NCI-H2196 treated with DMSO at 0.1 percent for 48 hours (cell line): ENCODE results near the gene POLR1D.

Source experiments
- DNase-seq: peaks from one replicate; lab custom pipeline; 2025; ENCODE audit not compliant: unreplicated experiment; lab: John Stamatoyannopoulos, UW

The POLR1D gene

GRCh38 chr13:27621366-27622101 lies at the start of gene POLR1D:
Gene POLR1D (plus strand): TSS chr13:27621892. CDS start chr13:27621984, 92 bp downstream.
- DNase-seq: peak; percentile 16

GRCh38 chr13:27572234-27572901 lies 49.3 kb upstream of the POLR1D start:
- no peak for DNase-seq

DNA sequence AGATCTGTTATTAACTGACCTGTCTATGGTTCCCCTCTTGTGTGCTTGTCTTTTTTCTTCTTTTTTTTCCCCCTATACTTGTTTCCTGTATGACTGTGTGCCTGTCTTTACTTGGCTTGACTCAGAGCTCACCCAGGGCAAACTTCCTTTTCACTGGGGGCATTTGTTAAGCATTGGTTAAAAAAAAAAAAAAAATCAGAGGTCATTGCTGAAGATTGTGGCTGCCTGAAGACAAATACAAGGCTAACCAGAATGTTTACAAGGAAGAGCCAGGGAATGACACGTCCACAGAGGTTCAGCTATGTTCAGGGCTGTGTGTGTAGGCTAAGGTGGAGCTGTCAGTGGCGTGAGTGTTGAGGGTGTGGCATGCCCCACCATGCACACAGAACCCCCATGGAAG lies 48.4 kb upstream of the POLR1D start:
- no peak for DNase-seq

DNA sequence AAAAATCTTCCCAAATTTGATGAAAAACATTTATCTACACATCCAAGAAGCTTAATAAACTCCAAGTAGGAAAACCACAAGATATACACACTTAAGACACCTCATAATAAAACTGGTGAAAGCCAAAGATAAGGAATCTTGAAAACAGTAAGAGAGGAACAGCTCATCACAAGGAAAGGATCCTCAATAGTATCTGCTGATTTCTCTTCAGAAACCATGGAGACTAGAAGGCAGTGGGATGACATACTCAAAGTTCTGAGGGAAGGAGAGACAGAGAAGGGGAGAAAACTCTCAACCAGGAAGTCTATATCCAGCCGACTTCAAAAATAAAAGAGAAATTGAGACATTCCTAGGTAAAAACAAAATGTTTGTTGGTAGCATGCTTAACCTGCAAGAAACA lies 47.0 kb upstream of the POLR1D start:
- DNase-seq: no peak

DNA sequence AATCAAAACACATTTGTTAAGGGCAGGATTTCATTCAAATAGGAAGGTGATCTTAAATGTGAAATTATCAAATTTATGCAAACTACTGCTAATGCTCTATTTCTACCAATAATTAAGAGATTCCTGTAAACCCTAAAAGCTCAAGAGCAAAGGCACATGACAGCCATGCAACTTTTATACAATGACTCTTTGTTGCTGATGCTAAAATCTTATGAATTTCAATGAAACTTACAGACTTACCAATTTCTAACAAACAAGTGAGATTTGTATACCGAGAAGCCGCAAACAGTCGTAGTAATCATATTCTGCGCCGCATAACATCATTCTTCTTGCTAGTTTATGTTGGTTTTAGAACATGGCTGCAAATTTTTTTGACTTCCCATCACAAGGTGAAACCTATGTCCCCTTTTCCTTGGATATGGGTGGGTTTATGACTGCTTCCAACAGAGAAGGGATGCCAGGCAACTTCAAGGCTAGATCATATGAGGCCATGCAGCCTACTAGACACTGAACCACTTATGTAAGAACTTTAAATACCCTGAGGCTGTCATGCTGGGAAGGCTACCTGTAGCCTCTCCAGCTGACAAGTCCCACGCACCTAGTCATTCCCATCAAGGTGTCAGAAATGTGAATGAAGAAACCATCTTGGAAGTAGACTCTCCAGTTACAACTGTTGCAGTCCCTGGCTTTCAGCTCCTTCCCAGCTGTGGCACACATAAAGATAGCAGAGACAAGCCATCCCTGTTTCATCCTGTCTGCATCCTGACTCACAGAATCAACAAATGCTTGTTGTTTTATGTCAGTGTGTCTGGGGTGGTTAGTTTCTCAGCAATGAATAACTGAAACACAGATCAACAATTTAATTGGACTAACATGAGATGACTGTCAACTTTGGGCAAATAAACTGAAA lies 43.3 kb upstream of the POLR1D start:
- DNase-seq: no peak

GRCh38 chr13:27583645-27584044 lies 38.0 kb upstream of the POLR1D start:
- no peak for DNase-seq

- no peak for DNase-seq
Measured at GRCh38 chr13:27587095-27587746, 34.5 kb upstream of the POLR1D start.

DNA sequence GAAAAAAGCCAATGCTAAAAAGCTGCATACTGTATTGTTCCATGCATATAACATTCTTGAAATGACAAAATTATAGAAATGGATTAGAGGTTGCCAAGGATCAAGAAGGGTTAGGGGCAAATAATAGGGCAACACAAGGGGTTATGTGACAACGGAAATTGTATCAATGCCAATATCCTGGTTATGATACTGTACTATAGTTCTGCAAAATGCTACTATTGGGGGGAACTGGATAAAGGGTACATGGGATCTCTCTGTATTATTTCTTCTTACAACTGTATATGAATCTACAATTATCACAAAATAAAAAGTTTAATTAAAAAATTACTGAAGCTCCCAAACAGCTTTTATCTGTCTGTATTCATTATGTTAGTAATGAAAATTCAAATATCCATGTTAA lies 33.3 kb upstream of the POLR1D start:
- no peak for DNase-seq

- DNase-seq: no peak
Measured at GRCh38 chr13:27592865-27593264, 28.8 kb upstream of the POLR1D start.

DNA sequence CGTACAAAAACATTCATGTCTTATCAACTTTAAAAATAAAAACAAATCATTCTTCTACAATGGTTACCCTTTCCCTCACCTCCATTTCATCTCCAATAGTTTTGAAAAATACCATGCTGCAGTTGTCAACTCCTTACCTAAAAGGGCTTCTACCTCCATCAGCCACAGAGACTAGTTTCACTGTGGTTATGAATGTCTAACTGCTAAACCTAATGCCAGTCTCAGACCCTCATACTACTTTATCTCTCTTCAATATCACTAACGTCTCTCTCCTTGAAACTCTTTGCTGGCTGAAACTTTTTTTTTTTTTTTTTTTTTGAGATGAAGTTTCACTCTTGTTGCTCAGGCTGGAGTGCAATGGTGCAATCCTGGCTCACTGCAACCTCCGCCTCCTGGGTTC lies 28.4 kb upstream of the POLR1D start:
- no peak for DNase-seq

DNA sequence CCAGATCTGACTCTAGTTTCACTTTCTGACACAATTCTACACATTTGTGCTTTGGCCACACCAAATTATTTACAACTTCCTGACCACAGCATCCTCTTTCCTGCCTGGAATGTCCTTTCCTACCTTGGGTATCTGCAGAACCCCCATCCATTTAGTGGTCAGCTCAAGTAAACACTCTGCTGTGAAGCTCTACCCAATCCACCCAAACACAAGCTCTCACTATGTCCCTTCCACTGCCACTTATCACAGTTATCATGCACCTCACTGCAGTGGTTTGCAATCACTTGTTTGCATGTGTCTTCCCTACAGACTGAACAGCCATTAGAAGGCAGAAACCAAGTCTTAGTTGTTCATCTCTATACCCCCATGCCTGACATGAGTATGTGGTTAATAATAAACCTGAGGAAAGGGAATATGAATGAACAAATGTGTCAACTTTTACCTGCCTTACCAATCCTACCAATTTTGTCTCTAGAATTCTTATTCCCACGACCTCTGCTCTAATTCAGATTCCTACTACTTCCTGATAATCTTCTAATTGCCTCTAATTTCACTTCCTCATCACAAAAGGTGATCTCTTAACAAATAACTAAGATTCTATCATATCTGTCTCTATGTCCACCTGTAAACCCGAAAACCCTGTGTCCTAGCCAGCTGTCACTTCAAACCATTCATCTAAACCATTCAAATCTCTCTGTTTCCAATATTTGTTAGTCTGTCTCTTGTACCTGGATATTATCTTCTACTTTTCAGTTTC lies 26.5 kb upstream of the POLR1D start:
- no peak for DNase-seq

DNA sequence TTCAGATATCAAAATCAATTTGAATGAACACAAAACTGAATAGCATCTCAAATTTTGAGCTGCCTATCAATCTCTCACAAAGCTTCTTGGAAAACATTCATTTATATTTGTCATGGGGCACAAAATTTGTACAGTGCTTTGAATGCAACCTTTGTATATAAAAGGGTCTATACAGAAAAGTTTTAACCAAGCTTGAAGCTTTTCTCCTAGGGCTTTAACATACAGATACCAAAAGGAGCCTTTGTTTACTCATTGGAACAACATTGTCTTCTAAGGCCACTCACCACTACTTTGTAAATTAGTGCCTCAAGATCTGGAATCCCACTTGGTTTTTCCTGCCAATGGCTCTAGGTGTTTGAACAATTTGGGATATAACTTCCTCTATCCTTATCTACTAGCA lies 22.6 kb upstream of the POLR1D start:
- DNase-seq: no peak

DNA sequence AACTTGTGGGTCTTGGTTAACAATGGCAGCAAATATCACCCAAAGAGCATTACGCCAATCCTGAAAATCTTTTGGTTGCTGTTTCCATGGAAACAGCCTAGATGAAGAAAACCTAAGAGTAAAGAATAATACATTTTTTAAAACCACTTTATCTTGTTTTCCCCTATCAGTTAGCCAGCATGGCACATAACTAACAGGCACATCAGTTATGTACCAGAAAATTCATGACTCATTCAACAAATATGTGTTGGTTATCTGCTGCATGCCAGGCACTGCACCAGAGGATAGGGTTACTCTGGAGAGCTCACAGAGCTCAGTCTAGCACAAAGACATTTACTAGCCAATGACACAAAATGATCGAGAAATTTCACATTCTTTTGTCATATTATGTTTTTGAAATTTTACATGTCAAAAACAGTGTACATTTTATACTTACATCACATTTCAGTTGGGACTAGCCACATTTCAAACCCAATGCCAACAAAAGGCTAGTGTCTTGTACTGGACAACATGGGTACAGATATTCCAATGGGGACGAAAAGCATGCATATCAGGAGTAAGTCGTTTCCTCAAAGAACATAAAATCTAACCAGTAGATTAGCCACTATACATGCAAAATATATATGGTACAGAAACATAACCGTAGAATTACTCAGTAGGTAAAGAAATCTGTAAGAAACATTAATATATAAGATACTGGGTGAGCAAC lies 21.7 kb upstream of the POLR1D start:
- no peak for DNase-seq

GRCh38 chr13:27600711-27601110 lies 21.0 kb upstream of the POLR1D start:
- no peak for DNase-seq

DNA sequence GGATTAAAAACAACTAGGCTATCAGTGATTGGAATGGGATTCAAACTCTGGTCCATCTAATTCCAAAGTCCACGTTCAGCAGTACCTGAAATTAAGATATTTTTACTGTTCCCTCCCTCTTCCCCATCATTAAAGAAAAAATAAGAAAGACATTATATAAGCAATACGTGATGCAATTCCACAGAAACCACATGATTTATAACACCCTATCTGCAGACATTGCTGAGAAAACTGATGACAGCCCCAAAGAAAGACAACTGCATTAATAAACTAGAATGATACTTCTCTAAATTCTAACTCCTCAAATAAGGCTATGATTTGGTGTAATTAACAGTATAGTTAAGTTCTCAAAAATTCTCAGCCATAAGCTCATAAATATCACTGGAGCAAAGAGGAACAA lies 20.5 kb upstream of the POLR1D start:
- no peak for DNase-seq

- DNase-seq: no peak
Measured at GRCh38 chr13:27601803-27602202, 19.9 kb upstream of the POLR1D start.

DNA sequence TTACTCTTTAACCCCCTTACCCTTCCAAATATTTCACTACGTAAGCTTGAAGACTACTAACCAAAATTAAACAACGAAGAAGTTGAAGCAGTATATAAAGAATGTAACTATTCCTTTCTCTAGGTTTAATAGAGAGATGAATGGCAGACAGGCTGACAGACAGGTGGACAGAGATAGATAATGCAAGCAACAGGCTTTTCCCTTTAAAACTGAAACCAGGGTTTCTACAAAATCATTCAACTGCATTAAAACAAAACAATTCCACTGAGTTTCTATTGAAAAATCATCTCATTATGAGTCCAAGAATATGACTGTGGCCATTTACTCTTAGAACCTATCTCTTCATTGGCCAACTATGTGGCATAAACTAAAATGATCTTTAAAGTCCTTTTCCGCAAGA lies 16.6 kb upstream of the POLR1D start:
- DNase-seq: no peak

GRCh38 chr13:27605610-27606200 lies 16.0 kb upstream of the POLR1D start:
- DNase-seq: no peak

GRCh38 chr13:27607125-27607524 lies 14.6 kb upstream of the POLR1D start:
- no peak for DNase-seq
